ENCODE measurements around the gene TBC1D22B.

TBC1D22B gene

DNA sequence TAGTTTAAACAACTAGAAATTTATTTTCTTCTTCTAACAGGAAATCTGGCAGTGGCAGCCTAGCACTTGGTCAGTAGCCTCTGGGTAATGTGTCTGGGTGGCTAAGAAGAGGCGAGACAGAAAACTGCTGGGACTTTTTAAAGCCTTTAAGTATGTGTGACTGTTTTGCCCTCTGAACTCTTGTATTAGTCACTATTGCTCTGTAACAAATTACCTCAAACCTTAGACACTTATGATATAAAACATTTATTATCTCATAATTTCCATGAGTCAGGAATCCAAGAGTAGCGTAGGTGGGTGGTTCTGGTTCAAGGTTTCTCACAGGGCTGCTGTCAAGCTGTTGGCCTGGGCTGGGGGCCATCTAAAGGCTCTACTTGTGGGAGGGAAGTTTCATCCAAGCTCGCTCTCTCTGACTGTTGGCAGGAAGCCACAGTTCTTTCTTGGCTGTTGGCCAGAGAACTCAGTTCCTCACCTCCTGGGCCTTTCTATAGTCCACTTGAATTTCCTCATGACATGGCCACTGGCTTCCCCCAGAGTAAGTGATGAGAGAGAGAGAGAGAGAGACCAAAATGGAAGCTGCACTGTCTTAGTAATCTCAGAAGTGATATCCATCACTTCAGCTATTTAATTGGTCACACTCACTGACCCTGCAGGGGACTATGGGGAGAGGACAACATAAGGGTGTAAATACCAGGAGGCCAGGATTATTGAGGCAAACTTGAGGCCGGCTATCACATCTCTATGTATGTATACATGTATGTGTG lies 17.4 kb upstream of the TBC1D22B start:
- no peak for FAIRE-seq

GRCh38 chr6:37241131-37241530 lies 16.4 kb upstream of the TBC1D22B start:
- no peak for FAIRE-seq

- no peak for FAIRE-seq
Measured at GRCh38 chr6:37241775-37242428, 15.7 kb upstream of the TBC1D22B start.

DNA sequence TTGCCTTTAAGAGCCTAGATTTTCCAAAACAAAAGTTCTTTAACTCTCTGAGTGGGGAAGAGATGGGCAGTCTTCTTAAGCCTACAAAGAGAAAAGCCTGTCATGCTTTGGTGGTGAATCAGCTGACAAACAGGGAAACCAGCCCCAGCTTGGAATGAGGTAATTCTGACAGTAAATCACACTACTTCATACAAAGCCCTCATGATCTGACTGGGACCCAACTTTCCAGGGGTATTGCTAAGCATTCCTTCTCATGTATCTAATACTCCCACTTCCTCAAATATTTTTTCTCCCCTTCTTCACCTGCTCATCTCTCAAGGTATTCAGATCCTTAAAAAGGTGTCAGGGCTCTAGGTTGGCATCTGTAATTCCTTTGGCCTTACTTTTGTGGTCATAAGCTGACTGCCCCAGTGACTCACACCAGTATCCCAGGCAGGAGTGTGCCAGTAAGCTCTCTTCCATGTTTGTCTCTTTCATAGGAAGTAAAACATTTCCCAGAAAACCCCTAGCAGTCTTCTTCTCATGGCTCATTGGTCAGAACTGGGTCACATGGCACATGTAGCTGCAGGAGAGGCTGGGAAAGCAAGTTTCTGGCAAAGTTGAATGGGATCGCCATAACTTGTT lies 15.0 kb upstream of the TBC1D22B start:
- no peak for FAIRE-seq

- no peak for FAIRE-seq
Measured at GRCh38 chr6:37243131-37243815, 14.3 kb upstream of the TBC1D22B start.

DNA sequence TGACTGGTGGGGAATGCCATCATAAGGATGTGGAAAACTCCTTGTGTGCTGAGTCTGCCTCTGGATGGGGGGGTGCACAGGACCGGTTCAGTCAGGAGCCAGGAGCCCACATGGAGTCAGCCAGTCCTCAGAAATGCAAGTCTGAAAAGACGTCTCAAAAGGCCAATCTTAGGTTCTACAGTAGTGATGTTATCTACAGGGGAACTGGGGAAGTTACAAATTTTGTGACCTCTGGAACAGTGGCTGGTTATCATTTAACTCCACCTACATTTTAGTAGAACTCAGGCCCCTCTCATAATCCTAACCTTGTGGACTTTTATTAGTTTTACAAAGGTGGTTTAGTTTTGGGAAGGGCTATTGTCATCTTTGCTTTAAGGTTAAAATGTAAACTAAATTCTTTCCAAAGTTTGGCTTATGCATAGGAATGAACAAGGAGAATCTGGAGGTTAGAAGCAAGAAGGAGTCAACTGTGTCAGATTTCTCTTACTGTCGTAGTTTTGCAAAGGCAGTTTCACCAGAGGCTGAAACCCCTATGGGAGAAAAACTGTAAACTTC lies 13.7 kb upstream of the TBC1D22B start:
- FAIRE-seq: no peak

GRCh38 chr6:37244430-37245310 lies 12.9 kb upstream of the TBC1D22B start:
- peak; percentile 52 for FAIRE-seq

GRCh38 chr6:37251211-37251780 lies 6.3 kb upstream of the TBC1D22B start:
- FAIRE-seq: no peak

GRCh38 chr6:37253486-37254007 lies 4.0 kb upstream of the TBC1D22B start:
- no peak for FAIRE-seq

- FAIRE-seq: no peak
Measured at GRCh38 chr6:37254881-37255280, 2.7 kb upstream of the TBC1D22B start.

DNA sequence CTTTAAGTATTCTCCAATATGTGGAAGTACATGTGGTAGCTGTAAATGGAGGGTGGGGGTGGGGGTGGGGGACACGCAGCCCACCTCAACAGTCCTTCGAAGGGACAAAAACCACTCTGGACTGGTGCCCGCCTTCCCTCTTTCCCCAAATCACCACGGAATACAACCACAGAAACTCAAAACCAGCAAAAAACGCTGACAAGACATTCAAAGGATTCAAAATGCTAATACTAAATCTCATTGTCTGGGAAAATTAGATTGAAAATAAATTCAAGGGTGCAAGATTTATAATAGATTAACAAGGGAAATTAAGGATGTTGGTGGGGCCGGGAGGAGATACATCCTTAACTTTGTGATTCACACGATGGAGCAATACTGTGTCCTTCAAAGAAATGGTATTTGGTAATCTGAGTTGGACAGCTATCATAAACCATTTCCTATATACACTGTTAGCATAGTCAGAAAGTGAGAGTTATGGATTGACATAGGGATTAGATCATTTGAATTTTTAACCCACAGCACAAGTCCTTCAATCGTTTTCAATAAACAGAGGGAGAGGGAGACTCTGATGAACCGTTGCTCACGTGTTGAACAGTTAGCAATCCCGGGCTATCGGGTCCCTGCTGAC lies 766 bp upstream of the TBC1D22B start:
- FAIRE-seq: no peak

GRCh38 chr6:37257320-37257633 lies 295 bp upstream of the TBC1D22B start:
- no peak for FAIRE-seq

- no peak for FAIRE-seq
Measured at GRCh38 chr6:37258405-37259105, 983 bp downstream of the TBC1D22B start.

DNA sequence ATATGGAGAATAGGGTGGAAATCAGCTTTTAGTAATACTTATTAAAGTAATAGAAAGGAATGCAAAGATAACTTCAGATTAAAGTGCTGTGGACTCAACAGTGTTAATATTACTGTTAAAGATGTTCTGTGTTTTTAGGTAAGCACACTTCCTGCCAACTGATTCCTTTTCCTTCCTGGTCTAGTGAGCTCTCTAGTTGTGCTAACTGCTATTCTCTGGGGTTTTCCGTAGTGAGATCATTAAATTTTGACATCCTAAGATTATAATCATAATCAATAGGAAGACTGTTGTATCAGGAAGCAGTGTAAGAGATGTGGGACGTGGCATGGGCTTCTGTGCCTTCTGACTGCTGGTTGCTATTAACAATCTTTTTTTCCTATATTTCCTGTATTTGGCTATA lies 1.6 kb downstream of the TBC1D22B start:
- FAIRE-seq: no peak

DNA sequence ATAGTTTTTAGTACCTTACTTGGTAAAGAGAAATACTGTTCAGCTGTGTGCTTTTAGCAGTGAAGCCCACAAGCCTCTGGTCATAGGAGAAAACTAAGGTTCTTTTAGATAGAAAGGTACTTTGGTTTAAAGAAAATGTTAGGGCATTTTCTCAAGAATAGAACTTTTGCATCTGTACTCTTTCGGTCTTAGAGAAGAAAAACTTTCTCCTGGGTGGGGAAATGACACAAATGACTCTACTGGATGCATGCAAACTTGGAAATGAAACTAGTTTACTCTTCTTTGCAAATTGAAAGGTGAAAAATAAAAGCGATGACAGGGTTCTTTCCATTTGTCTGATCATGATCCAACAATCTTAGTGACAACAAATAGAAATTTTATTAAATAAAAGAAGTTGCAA lies 2.5 kb downstream of the TBC1D22B start:
- no peak for FAIRE-seq

- no peak for FAIRE-seq
Measured at GRCh38 chr6:37260444-37260843, 2.9 kb downstream of the TBC1D22B start.

- FAIRE-seq: no peak
Measured at GRCh38 chr6:37261198-37261597, 3.6 kb downstream of the TBC1D22B start.

DNA sequence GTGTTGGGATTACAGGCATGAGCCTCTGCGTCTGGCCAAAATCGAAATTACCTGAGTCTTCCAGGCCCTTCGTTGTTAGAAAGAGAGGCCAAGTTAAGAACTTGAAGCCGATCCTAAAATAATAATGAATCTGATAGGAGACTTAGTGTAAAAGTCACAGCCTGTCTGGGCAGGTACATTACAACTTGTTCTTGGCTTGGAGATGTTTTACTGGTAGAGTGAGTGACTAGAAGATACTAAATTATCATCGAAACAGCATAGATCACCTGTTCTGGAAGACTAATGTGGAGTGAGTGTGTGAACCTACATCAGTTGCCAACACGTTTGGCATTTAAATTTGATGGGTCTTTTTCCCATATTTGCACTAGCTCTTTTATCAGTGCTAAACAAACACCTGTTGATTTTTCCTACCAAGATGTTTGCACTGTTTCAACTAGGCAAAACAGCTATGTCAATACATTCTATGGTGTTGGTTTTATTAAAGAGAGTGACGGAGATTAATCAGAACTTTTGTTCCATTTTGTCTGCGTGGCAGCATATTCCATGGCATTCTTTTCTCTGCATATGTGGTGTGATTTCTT lies 5.0 kb downstream of the TBC1D22B start:
- no peak for FAIRE-seq

GRCh38 chr6:37265001-37265400 lies 7.4 kb downstream of the TBC1D22B start:
- no peak for FAIRE-seq

- no peak for FAIRE-seq
Measured at GRCh38 chr6:37265860-37266259, 8.3 kb downstream of the TBC1D22B start.

All from TTC549 (cell line).